Measurements from ENCODE around the gene EFNA2. TPM values are rescaled to one million over a fixed set of nuclear protein-coding genes. Genes with fewer than 3 reads are reported as not detected.

EFNA2 gene
- total RNA-seq, 4 donors from 2014 or later, result not detected

GRCh38 chr19:1291761-1292418 is 6.2 kb downstream of the EFNA2 start:
- peaks cover 0 to 30% (median 7%) of the 10 kb centered on the region in 3 donors for H3K4me1 ChIP-seq
- H3K9me3 ChIP-seq, result no peaks in the 10 kb centered on the region
- intact Hi-C loops (cut with DNase I), result no loop called here
- TF ChIP-seq, protein P1, sequence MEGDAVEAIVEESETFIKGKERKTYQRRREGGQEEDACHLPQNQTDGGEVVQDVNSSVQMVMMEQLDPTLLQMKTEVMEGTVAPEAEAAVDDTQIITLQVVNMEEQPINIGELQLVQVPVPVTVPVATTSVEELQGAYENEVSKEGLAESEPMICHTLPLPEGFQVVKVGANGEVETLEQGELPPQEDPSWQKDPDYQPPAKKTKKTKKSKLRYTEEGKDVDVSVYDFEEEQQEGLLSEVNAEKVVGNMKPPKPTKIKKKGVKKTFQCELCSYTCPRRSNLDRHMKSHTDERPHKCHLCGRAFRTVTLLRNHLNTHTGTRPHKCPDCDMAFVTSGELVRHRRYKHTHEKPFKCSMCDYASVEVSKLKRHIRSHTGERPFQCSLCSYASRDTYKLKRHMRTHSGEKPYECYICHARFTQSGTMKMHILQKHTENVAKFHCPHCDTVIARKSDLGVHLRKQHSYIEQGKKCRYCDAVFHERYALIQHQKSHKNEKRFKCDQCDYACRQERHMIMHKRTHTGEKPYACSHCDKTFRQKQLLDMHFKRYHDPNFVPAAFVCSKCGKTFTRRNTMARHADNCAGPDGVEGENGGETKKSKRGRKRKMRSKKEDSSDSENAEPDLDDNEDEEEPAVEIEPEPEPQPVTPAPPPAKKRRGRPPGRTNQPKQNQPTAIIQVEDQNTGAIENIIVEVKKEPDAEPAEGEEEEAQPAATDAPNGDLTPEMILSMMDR (IDR thresholded peaks at IDR 0.05), result no peak
- no peak for TF ChIP-seq POLR2A (IDR thresholded peaks at IDR 0.05)
- H3K36me3 ChIP-seq, result no peaks in the 10 kb centered on the region
- WGBS, 2 donors, result 16 to 27% methylated on average over 12 to 17 of the region's 25 CpGs
- H3K4me3 ChIP-seq, result no peak overlapping the region
- DNase-seq, result no peak
- H3K27me3 ChIP-seq, result peaks cover 9 to 100% (median 26%) of the 10 kb centered on the region in 4 donors
- H3K27ac ChIP-seq, result no peak overlapping the region

- H3K27me3 ChIP-seq, result peaks cover 3 to 100% (median 19%) of the 10 kb centered on the region in 4 donors
- H3K4me3 ChIP-seq, result no peak overlapping the region
- DNase-seq, result no peak
- WGBS, 2 donors, result 73 to 83% methylated on average over 9 of the region's 17 CpGs
- intact Hi-C loops (cut with DNase I), result no loop called here
- no peak for TF ChIP-seq POLR2A (IDR thresholded peaks at IDR 0.05)
- TF ChIP-seq, protein P1 (IDR thresholded peaks at IDR 0.05), result no peak
- H3K36me3 ChIP-seq, result no peaks in the 10 kb centered on the region
- H3K4me1 ChIP-seq, result peaks cover 0 to 23% (median 7%) of the 10 kb centered on the region in 3 donors
- no peaks in the 10 kb centered on the region for H3K9me3 ChIP-seq
- no peak overlapping the region for H3K27ac ChIP-seq
Measured at GRCh38 chr19:1292419-1293151, 6.9 kb downstream of the EFNA2 start.

DNA sequence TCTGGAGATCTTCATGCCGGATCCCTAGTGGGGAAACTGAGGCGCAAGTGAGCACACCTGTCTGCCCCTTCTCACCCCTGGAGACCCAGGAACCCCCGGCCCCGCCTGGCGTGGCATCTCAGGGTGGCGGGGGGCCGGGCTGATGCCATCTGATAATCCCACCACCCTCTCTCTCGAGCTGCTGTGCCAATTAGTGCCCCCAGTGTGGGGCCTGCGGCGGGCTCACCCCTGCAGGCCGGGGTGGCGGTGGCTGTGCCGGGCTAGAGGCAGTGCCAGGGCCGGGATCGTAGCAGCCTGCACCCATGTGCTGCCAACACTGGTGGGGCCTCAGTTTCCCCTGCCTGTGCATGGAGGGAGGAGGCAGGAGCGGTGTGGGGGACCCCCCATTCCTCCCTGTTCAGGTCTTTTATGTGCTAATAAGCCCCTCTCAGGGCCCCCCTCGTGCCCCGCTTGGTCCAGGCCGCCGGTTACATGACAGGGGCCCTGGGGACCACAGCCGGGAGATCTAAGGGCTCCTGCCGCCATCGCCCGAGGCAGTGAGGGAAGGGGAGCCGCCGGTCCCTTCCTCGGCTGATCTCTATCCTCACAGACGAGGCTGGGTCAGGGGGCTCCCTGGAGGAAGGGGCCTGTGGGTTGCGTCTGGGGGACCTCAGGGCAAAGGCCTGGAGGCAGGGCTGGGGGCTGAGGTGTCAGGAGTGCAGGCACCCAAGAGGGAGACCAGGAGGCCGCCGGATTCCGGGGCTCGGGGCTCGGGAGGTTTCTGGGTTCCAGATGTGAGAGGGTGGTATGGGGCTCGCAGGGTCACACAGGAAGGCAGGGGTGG is 8.3 kb downstream of the EFNA2 start:
- Histone ChIP-seq H3K36me3 (no peaks in the 10 kb centered on the region), H3K27me3 (peaks cover 0 to 91% (median 12%) of the 10 kb centered on the region in 4 donors), H3K9me3 (no peaks in the 10 kb centered on the region), H3K4me3 (no peak overlapping the region), H3K4me1 (peaks cover 0 to 17% (median 7%) of the 10 kb centered on the region in 3 donors), H3K27ac (no peak overlapping the region)
- intact Hi-C loops (cut with DNase I), result no loop called here
- no peak for TF ChIP-seq POLR2A (IDR thresholded peaks at IDR 0.05)
- TF ChIP-seq, protein P1 (IDR thresholded peaks at IDR 0.05), result no peak
- no peak for DNase-seq
- 76% methylated on average over 10 of the region's 35 CpGs; no CpG with 5 or more reads in 1 of the 2 donors for WGBS, 2 donors

DNA sequence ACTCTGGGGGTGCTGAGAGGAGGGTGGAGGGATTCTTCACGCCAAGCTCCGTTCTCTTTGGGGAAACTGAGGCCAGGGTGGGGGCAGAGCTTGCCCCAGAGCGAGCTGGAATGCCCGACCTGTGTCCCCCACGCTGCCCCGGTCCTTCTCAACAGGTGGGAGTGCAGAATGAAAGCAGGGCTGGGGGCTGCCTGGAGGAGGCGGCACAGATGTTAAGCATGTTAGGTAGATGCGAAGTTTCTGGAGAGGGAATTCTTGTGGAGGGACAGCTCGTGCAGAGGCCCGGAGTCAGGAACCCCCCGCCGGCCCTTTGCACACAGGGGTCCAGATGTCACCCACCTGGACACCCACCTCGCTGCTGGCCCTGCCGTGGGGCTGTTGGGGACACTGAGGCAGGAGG is 9.0 kb downstream of the EFNA2 start:
- peaks cover 0 to 17% (median 7%) of the 10 kb centered on the region in 3 donors for H3K4me1 ChIP-seq
- peaks cover 0 to 86% (median 12%) of the 10 kb centered on the region in 4 donors for H3K27me3 ChIP-seq
- DNase-seq, result no peak
- no peak for TF ChIP-seq POLR2A (IDR thresholded peaks at IDR 0.05)
- TF ChIP-seq, protein P1 (IDR thresholded peaks at IDR 0.05), result no peak
- H3K27ac ChIP-seq, result no peak overlapping the region
- intact Hi-C loops (cut with DNase I), result no loop called here
- H3K4me3 ChIP-seq, result no peak overlapping the region
- no peaks in the 10 kb centered on the region for H3K36me3 ChIP-seq
- H3K9me3 ChIP-seq, result no peaks in the 10 kb centered on the region
- 61 to 85% methylated on average over 4 to 12 of the region's 14 CpGs for WGBS, 2 donors

All from esophagus squamous epithelium (tissue), 5 donors.